ENCODE measurements around the gene LRRN2. TPM values are rescaled to one million over a fixed set of nuclear protein-coding genes. Genes with fewer than 3 reads are reported as not detected.

The LRRN2 gene
- total and polyA plus RNA-seq, 9 of the 15 experiments (the other 6 are each of a cell fraction or from before 2014, with no cell fraction given), result 0.05 TPM; not detected in 8

GRCh38 chr1:204706838-204707509 lies 21.4 kb upstream of the LRRN2 start (continued):
- TF ChIP-seq, protein P1, sequence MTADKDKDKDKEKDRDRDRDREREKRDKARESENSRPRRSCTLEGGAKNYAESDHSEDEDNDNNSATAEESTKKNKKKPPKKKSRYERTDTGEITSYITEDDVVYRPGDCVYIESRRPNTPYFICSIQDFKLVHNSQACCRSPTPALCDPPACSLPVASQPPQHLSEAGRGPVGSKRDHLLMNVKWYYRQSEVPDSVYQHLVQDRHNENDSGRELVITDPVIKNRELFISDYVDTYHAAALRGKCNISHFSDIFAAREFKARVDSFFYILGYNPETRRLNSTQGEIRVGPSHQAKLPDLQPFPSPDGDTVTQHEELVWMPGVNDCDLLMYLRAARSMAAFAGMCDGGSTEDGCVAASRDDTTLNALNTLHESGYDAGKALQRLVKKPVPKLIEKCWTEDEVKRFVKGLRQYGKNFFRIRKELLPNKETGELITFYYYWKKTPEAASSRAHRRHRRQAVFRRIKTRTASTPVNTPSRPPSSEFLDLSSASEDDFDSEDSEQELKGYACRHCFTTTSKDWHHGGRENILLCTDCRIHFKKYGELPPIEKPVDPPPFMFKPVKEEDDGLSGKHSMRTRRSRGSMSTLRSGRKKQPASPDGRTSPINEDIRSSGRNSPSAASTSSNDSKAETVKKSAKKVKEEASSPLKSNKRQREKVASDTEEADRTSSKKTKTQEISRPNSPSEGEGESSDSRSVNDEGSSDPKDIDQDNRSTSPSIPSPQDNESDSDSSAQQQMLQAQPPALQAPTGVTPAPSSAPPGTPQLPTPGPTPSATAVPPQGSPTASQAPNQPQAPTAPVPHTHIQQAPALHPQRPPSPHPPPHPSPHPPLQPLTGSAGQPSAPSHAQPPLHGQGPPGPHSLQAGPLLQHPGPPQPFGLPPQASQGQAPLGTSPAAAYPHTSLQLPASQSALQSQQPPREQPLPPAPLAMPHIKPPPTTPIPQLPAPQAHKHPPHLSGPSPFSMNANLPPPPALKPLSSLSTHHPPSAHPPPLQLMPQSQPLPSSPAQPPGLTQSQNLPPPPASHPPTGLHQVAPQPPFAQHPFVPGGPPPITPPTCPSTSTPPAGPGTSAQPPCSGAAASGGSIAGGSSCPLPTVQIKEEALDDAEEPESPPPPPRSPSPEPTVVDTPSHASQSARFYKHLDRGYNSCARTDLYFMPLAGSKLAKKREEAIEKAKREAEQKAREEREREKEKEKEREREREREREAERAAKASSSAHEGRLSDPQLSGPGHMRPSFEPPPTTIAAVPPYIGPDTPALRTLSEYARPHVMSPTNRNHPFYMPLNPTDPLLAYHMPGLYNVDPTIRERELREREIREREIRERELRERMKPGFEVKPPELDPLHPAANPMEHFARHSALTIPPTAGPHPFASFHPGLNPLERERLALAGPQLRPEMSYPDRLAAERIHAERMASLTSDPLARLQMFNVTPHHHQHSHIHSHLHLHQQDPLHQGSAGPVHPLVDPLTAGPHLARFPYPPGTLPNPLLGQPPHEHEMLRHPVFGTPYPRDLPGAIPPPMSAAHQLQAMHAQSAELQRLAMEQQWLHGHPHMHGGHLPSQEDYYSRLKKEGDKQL (CRISPR knock-in tag; IDR thresholded peaks at IDR 0.05; ENCODE audit: borderline replicate concordance), result no peak
- TF ChIP-seq NR1H2 (CRISPR knock-in tag; IDR thresholded peaks at IDR 0.05) (no peak), CUX1 (CRISPR knock-in tag; IDR thresholded peaks at IDR 0.05) (no peak), ZBED1 (IDR thresholded peaks at IDR 0.05) (no peak), BRD4 (IDR thresholded peaks at IDR 0.05) (no peak), ZNF197 (CRISPR knock-in tag; IDR thresholded peaks at IDR 0.05; ENCODE audit: low read depth) (no peak), ZNF431 (CRISPR knock-in tag; IDR thresholded peaks at IDR 0.05) (no peak), ZNF282 (CRISPR knock-in tag; IDR thresholded peaks at IDR 0.05) (no peak)
- TF ChIP-seq, protein P2, sequence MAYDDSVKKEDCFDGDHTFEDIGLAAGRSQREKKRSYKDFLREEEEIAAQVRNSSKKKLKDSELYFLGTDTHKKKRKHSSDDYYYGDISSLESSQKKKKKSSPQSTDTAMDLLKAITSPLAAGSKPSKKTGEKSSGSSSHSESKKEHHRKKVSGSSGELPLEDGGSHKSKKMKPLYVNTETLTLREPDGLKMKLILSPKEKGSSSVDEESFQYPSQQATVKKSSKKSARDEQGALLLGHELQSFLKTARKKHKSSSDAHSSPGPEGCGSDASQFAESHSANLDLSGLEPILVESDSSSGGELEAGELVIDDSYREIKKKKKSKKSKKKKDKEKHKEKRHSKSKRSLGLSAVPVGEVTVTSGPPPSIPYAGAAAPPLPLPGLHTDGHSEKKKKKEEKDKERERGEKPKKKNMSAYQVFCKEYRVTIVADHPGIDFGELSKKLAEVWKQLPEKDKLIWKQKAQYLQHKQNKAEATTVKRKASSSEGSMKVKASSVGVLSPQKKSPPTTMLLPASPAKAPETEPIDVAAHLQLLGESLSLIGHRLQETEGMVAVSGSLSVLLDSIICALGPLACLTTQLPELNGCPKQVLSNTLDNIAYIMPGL (CRISPR knock-in tag; IDR thresholded peaks at IDR 0.05), result no peak
- TF ChIP-seq, protein P3, sequence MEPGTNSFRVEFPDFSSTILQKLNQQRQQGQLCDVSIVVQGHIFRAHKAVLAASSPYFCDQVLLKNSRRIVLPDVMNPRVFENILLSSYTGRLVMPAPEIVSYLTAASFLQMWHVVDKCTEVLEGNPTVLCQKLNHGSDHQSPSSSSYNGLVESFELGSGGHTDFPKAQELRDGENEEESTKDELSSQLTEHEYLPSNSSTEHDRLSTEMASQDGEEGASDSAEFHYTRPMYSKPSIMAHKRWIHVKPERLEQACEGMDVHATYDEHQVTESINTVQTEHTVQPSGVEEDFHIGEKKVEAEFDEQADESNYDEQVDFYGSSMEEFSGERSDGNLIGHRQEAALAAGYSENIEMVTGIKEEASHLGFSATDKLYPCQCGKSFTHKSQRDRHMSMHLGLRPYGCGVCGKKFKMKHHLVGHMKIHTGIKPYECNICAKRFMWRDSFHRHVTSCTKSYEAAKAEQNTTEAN (CRISPR knock-in tag; IDR thresholded peaks at IDR 0.05), result no peak

Measured in K562 (cell line).